Thyroid gland (tissue), 4 donors: ENCODE data around the gene COPG1.

Experiments used
- CTCF ChIP-seq, 6 experiments: fragments of 200-600 bp in 3 of 6; fragments of 450-650 bp in 3 of 6; sonication (generic) in 3 of 6; IDR thresholded peaks; one replicate each; pipeline ENCODE4 v1.5.1; 2016 to 2019; ENCODE audit warnings: antibody characterized with exemption in 6 of 6, mild to moderate bottlenecking in 2 of 6, inconsistent platforms in 1 of 6, moderate library complexity in 1 of 6
- POLR2A ChIP-seq, 2 donors: fragments of 450-650 bp; IDR thresholded peaks; one replicate each; pipeline ENCODE4 v1.6.1; 2017; ENCODE audit warnings: antibody characterized with exemption in 2 of 2, mild to moderate bottlenecking in 2 of 2, moderate library complexity in 1 of 2

GRCh38 chr3:129211345-129211744 is 38.1 kb upstream of the COPG1 start:
- TF ChIP-seq CTCF (IDR thresholded peaks at IDR 0.05) (no peak), POLR2A (IDR thresholded peaks at IDR 0.05) (no peak)
